GM23248 (cell line): ENCODE measurements around the gene FADS1. TPM values are rescaled to one million over a fixed set of nuclear protein-coding genes. Genes with fewer than 3 reads are reported as not detected.

ENCODE experiments used
- DNase-seq: peaks from one replicate; pipeline ENCODE4 v3.0.0-alpha.2; 2015
- H2AFZ ChIP-seq: fragments of 200-600 bp; sonication (generic); 2 replicates; pipeline ENCODE4 v1.6.1; 2016; ENCODE audit warnings: antibody characterized with exemption
- H3F3A ChIP-seq: fragments of 200-600 bp; sonication (generic); 2 replicates; pipeline ENCODE4 v1.6.1; 2016; ENCODE audit warnings: mild to moderate bottlenecking, antibody characterized with exemption, mixed run types; ENCODE audit not compliant: insufficient read depth
- H3K27ac ChIP-seq: fragments of 200-600 bp; sonication (generic); 2 replicates; pipeline ENCODE4 v1.5.1; 2016; ENCODE audit warnings: mild to moderate bottlenecking
- H3K27me3 ChIP-seq: fragments of 200-600 bp; sonication (generic); replicated peaks from 2 replicates; pipeline ENCODE4 v1.6.1; 2016; ENCODE audit warnings: mild to moderate bottlenecking; ENCODE audit not compliant: insufficient read depth
- H3K36me3 ChIP-seq: fragments of 200-600 bp; sonication (generic); 2 replicates; pipeline ENCODE4 v1.6.1; 2016; ENCODE audit warnings: low read depth, mild to moderate bottlenecking
- H3K4me1 ChIP-seq: fragments of 200-600 bp; sonication (generic); 2 replicates; pipeline ENCODE4 v1.6.1; 2016; ENCODE audit warnings: mild to moderate bottlenecking; ENCODE audit not compliant: insufficient read depth
- H3K4me2 ChIP-seq: fragments of 200-600 bp; sonication (generic); one replicate; pipeline ENCODE4 v1.6.1; 2016; ENCODE audit warnings: mild to moderate bottlenecking; ENCODE audit not compliant: unreplicated experiment
- H3K4me3 ChIP-seq: fragments of 200-600 bp; sonication (generic); 2 replicates; pipeline ENCODE4 v1.5.1; 2016; ENCODE audit warnings: mild to moderate bottlenecking
- H3K79me2 ChIP-seq: fragments of 200-600 bp; sonication (generic); 2 replicates; pipeline ENCODE4 v1.6.1; 2016; ENCODE audit warnings: mild to moderate bottlenecking; ENCODE audit not compliant: insufficient read depth
- H3K9ac ChIP-seq: fragments of 200-600 bp; sonication (generic); 2 replicates; pipeline ENCODE4 v1.6.1; 2016; ENCODE audit warnings: mild to moderate bottlenecking
- H3K9me2 ChIP-seq: fragments of 200-600 bp; sonication (generic); 2 replicates; pipeline ENCODE4 v1.6.1; 2016; ENCODE audit warnings: mixed run types, mild to moderate bottlenecking, moderate library complexity; ENCODE audit not compliant: insufficient read depth
- H3K9me3 ChIP-seq: fragments of 200-600 bp; sonication (generic); one replicate; pipeline ENCODE4 v1.6.1; 2017; ENCODE audit warnings: low read depth
- H4K20me1 ChIP-seq: fragments of 200-600 bp; sonication (generic); 2 replicates; pipeline ENCODE4 v1.6.0; 2016; ENCODE audit not compliant: insufficient read depth
- EZH2 ChIP-seq: fragments of 200-600 bp; sonication (generic); IDR thresholded peaks from 2 replicates; pipeline ENCODE4 v1.6.1; 2018; ENCODE audit warnings: antibody characterized with exemption, mild to moderate bottlenecking; ENCODE audit not compliant: insufficient read depth, poor library complexity, severe bottlenecking
- EZH2phosphoT487 ChIP-seq: fragments of 200-600 bp; sonication (generic); IDR thresholded peaks from 2 replicates; pipeline ENCODE4 v1.6.1; 2018; ENCODE audit warnings: antibody characterized with exemption, moderate library complexity, mild to moderate bottlenecking, low read depth; ENCODE audit not compliant: insufficient read depth
- WGBS, 2 experiments: methylation state at CpG; one replicate each; pipeline ENCODE4 v1.1.6; 2015 to 2017; ENCODE audit warnings: low lambda C conversion rate in 2 of 2, low coverage in 1 of 2; ENCODE audit errors: missing lambda C conversion rate in 2 of 2; 5-methylcytosine and 5-hydroxymethylcytosine counted together
- in situ Hi-C: fragments of 300-500 bp; cut with MboI; formaldehyde crosslinking; loops from 2 replicates; pipeline ENCODE4 v1.15.0; 2020
- polyA plus RNA-seq: library from polyadenylated mRNA; unstranded; fragments of >200 nt; fragmentation: Nextera tagmentation; extraction: Ambion mirVana; gene quantifications from 2 replicates; pipeline ENCODE4 v1.2.1, GENCODE V29; 2016
- total RNA-seq: library from RNA; depleted of rRNA; stranded (reverse); fragments of >200 nt; shearing (Covaris generic); gene quantifications from 2 replicates; pipeline ENCODE4 v1.2.3, GENCODE V29; 2014

Gene FADS1
- total and polyA plus RNA-seq, 2 experiments from 2014 or later = 12.9 to 19.7 TPM

GRCh38 chr11:61827571-61828378 lies 11.0 kb upstream of the FADS1 start, which contains the start of gene FADS2:
Gene FADS2 (plus strand): TSS chr11:61828300. CDS start chr11:61828391, 91 bp downstream.
- in situ Hi-C loops = no loop called here
- 2 to 3% methylated on average over 31 to 78 of the region's 83 CpGs for WGBS, 2 experiments

GRCh38 chr11:61826930-61827570 lies 10.2 kb upstream of the FADS1 start:
- no peak for TF ChIP-seq EZH2phosphoT487
- no peak for TF ChIP-seq EZH2
- no peak overlapping the region for H3K27ac ChIP-seq
- no peaks in the 10 kb centered on the region for H3K9me3 ChIP-seq

More at GRCh38 chr11:61827571-61828378, 11.0 kb upstream of the FADS1 start, which contains the start of gene FADS2:
- Histone ChIP-seq H3K4me3 (peak within 1 kb of the TSS; percentile 71), H3K79me2 (no peaks in the 10 kb centered on the region), H3K27ac (no peak within 1 kb of the TSS), H2AFZ (peak within 1 kb of the TSS; percentile 82), H3K9ac (peak within 1 kb of the TSS; percentile 40), H3K9me3 (no peaks in the 10 kb centered on the region), H3K27me3 (no peaks in the 10 kb centered on the region), H3K9me2 (no peaks in the 10 kb centered on the region), H3K4me1 (peaks cover 9% of the 10 kb centered on the region), H3K4me2 (peak within 1 kb of the TSS; percentile 81), H4K20me1 (no peaks in the 10 kb centered on the region), H3K36me3 (no peaks in the 10 kb centered on the region), H3F3A (peaks cover 8% of the 10 kb centered on the region)
- DNase-seq = peak; percentile 71
- TF ChIP-seq EZH2phosphoT487 (no peak), EZH2 (peak; percentile 41)

GRCh38 chr11:61820174-61820573 lies 3.4 kb upstream of the FADS1 start:
- H3F3A ChIP-seq = peaks cover 19% of the 10 kb centered on the region
- peak overlapping the region; percentile 55 for H3K4me2 ChIP-seq
- TF ChIP-seq EZH2 = no peak
- TF ChIP-seq EZH2phosphoT487 = no peak
- DNase-seq = peak; percentile 79
- H3K9ac ChIP-seq = no peak overlapping the region; the same call in 1 of the 2 replicates
- H3K36me3 ChIP-seq = no peaks in the 10 kb centered on the region
- H3K27ac ChIP-seq = peak overlapping the region; percentile 55
- H3K79me2 ChIP-seq = no peaks in the 10 kb centered on the region
- H3K4me1 ChIP-seq = peaks cover 8% of the 10 kb centered on the region
- no peaks in the 10 kb centered on the region for H3K9me2 ChIP-seq
- H3K9me3 ChIP-seq = no peaks in the 10 kb centered on the region
- WGBS, 2 experiments = 42 to 44% methylated on average over 2 of the region's 2 CpGs
- H4K20me1 ChIP-seq = no peaks in the 10 kb centered on the region
- no peaks in the 10 kb centered on the region for H3K27me3 ChIP-seq
- H2AFZ ChIP-seq = no peak overlapping the region
- H3K4me3 ChIP-seq = no peak overlapping the region
- in situ Hi-C loops = no loop called here

More at GRCh38 chr11:61826930-61827570, 10.2 kb upstream of the FADS1 start:
- no peak for DNase-seq
- Histone ChIP-seq H4K20me1 (no peaks in the 10 kb centered on the region), H3K4me3 (peak overlapping the region; percentile 71), H2AFZ (peak overlapping the region; percentile 82), H3F3A (peaks cover 8% of the 10 kb centered on the region), H3K27me3 (no peaks in the 10 kb centered on the region), H3K9ac (peak overlapping the region; percentile 40), H3K4me1 (peaks cover 9% of the 10 kb centered on the region), H3K9me2 (no peaks in the 10 kb centered on the region), H3K4me2 (peak overlapping the region; percentile 81), H3K36me3 (no peaks in the 10 kb centered on the region), H3K79me2 (no peaks in the 10 kb centered on the region)
- WGBS, 2 experiments = 56 to 59% methylated on average over 23 of the region's 23 CpGs
- in situ Hi-C loops = no loop called here

GRCh38 chr11:61817471-61818202 lies 834 bp upstream of the FADS1 start:
- no peaks in the 10 kb centered on the region for H3K36me3 ChIP-seq
- peak overlapping the region; percentile 81 for H3K4me3 ChIP-seq
- peak overlapping the region; percentile 84 for H3K9ac ChIP-seq
- H4K20me1 ChIP-seq = no peaks in the 10 kb centered on the region
- in situ Hi-C loops = no loop called here
- H3K9me2 ChIP-seq = no peaks in the 10 kb centered on the region
- peaks cover 8% of the 10 kb centered on the region for H3K4me1 ChIP-seq
- H2AFZ ChIP-seq = peak overlapping the region; percentile 84
- no peak for DNase-seq
- peak overlapping the region; percentile 43 for H3K27ac ChIP-seq
- WGBS, 2 experiments = 61 to 66% methylated on average over 6 of the region's 6 CpGs
- H3K9me3 ChIP-seq = no peaks in the 10 kb centered on the region
- H3K27me3 ChIP-seq = no peaks in the 10 kb centered on the region
- H3K4me2 ChIP-seq = peak overlapping the region; percentile 94
- peaks cover 19% of the 10 kb centered on the region for H3F3A ChIP-seq
- no peak for TF ChIP-seq EZH2phosphoT487
- TF ChIP-seq EZH2 = no peak
- no peaks in the 10 kb centered on the region for H3K79me2 ChIP-seq
